Adipose tissue (tissue), 3 donors: ENCODE measurements around the gene NCOR1. TPM values are rescaled to one million over a fixed set of nuclear protein-coding genes. Genes with fewer than 3 reads are reported as not detected.
"Not testable (repeated sequence)": the region's sequence is repeated elsewhere in the genome, so short reads cannot be mapped to it uniquely, and the experiment has no call there.

Source experiments
- H3K27ac ChIP-seq: one replicate; pipeline ENCODE4 v1.5.1; 2013; ENCODE audit warnings: low read depth, low read length
- WGBS, 3 donors: extraction: QIAGEN DNeasy Blood & Tissue Kit; methylation state at CpG; one replicate each; pipeline ENCODE4 v1.1.7; 2013; 5-methylcytosine and 5-hydroxymethylcytosine counted together
- polyA plus RNA-seq, 3 donors: library from polyadenylated mRNA; stranded (reverse); fragments of 200-250 nt; gene quantifications; one replicate each; pipeline ENCODE4 v1.2.3, GENCODE V29; 2013
- donor health status: healthy with polysubstance abuse.
- donor health status: Bipolar disorder and iron deficiency.
- donor health status: healthy.

The NCOR1 gene
- polyA plus RNA-seq, 3 donors, result 21.1 to 35.0 (median 27.0) TPM

GRCh38 chr17:16181581-16181980 lies 33.8 kb downstream of the NCOR1 start:
- H3K27ac ChIP-seq, result no peak overlapping the region
- WGBS, 3 donors, result 94 to 98% (median 97%) methylated on average over 1 of the region's 1 CpG

DNA sequence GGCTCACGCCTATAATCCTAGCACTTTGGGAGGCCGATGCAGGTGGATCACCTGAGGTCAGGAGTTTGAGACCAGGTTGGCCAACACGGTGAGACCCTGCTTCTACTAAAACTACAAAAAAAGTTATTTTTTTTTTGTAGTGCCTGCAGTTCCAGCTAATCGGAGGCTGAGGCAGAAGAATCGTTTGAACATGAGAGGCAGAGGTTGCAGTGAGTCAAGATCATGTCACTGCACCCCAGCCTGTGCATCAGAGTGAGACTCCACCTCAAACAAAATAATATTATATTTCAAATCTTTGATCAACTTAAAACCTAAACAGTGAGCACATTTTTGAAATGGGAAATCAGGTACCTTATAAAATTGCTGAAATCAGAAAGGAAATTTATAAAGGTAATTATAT lies 36.5 kb downstream of the NCOR1 start:
- 93 to 98% (median 96%) methylated on average over 5 of the region's 5 CpGs for WGBS, 3 donors
- H3K27ac ChIP-seq, result no peak overlapping the region

DNA sequence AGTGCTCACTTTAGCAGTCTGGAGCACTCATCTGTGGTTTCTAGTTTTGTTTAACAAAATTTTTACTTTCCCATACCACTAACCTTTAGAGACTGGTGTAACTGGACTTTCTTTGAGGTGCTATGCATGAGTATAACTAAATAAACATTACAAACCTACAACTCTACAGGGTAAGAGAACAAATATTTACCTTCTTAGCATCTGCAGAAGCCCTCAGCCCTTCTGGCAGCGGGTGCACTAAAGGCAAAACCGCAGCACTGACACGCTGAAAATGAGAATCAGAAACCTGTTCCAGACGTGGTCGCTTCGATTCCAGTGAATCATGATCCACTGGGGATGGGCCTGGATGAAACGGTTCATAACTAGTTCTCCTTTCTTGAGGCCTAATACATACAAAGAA lies 43.7 kb downstream of the NCOR1 start:
- H3K27ac ChIP-seq, result no peak overlapping the region
- WGBS, 3 donors, result 46 to 92% (median 87%) methylated on average over 7 of the region's 7 CpGs

- H3K27ac ChIP-seq, result not testable (repeated sequence)
- WGBS, 3 donors, result 95 to 98% (median 97%) methylated on average over 4 of the region's 4 CpGs
Observed at GRCh38 chr17:16166766-16167165, 48.6 kb downstream of the NCOR1 start.

DNA sequence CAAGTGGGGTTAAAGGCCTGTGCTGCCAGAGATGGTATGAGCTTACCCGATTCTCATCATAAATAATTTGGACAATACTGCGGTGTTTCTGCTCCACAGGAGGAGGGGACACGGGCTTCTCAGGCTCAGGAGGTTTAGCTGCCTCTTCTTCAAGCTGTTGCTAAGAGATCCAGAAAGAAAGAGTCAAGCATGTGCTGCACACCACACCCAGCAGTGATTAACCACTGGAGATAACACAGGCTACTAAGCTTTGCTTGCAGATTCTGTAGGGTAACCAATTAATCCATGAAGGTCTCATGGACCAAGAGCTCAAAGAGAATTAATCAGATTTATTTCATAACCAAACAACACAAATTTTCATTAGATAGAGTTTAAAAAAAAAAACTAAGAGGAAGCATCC lies 56.6 kb downstream of the NCOR1 start:
- WGBS, 3 donors, result 73 to 76% (median 73%) methylated on average over 3 of the region's 3 CpGs
- H3K27ac ChIP-seq, result no peak overlapping the region

- H3K27ac ChIP-seq, result no peak overlapping the region
- 39 to 56% (median 40%) methylated on average over 2 of the region's 2 CpGs for WGBS, 3 donors
Observed at GRCh38 chr17:16155536-16155935, 59.8 kb downstream of the NCOR1 start.

DNA sequence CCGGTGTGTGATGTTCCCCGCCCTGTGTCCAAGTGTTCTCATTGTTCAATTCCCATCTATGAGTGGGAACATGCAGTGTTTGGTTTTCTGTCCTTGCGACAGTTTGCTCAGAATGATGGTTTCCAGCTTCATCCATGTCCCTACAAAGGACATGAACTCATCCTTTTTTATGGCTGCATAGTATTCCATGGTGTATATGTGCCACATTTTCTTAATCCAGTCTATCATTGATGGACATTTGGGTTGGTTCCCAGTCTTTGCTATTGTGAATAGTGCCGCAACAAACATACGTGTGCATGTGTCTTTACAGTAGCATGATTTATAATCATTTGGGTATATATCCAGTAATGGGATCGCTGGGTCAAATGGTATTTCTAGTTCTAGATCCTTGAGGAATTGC lies 63.0 kb downstream of the NCOR1 start:
- WGBS, 3 donors, result 81 to 91% (median 91%) methylated on average over 6 of the region's 6 CpGs
- not testable (repeated sequence) for H3K27ac ChIP-seq

DNA sequence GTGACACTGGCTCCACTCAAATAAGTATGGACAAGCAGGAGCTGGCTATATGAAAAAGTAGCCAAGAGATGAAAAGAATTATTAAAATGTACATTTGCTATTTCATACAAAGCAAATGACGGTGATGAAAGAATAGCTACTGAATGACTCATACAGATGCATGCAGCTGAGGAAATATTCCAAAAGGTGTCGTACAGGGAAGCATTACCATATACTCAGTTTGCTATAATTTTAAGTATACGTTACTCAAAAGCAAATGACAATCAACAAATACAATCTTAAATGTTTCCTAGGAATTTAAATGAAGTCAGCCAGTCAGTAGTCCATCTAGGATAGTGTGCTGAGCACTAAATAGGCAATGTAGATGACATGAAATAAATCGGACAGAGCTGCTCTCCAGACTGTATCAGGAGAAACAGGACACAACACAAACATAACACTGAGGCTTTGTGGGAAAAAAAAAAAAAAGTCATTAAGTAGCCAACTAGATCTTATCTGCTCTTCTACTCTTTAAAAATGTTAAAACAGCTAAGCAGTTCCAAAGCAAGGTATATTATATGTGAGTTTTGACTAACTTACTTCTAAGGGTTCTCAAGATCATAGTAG lies 65.0 kb downstream of the NCOR1 start:
- no peak overlapping the region for H3K27ac ChIP-seq
- 82 to 88% (median 83%) methylated on average over 4 of the region's 4 CpGs for WGBS, 3 donors

- 90 to 93% (median 93%) methylated on average over 2 of the region's 2 CpGs for WGBS, 3 donors
- no peak overlapping the region for H3K27ac ChIP-seq
Observed at GRCh38 chr17:16148596-16148995, 66.7 kb downstream of the NCOR1 start.

- WGBS, 3 donors, result 93 to 96% (median 94%) methylated on average over 33 to 40 of the region's 40 CpGs
- not testable (repeated sequence) for H3K27ac ChIP-seq
Observed at GRCh38 chr17:16145319-16145890, 69.9 kb downstream of the NCOR1 start.

GRCh38 chr17:16141685-16142084 lies 73.6 kb downstream of the NCOR1 start:
- no peak overlapping the region for H3K27ac ChIP-seq

DNA sequence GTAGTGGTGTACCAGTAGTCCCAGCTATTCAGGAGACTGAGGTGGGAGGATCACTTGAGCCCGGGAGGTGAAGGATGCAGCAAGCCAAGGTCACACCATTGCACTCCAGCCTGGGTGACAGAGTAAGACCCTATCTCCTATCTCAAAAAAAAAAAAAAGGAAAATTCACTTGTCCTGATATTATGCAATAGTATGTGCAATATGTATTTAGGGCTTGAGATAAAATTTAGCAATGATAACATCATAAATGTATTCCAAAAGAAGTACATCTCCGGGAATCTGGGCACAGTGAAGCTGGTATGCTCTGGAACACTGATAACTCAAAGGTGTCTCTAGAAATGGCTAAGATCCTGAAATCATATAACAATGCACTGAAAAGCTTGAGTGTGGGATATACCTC lies 74.5 kb downstream of the NCOR1 start:
- no peak overlapping the region for H3K27ac ChIP-seq

GRCh38 chr17:16135461-16135860 lies 79.9 kb downstream of the NCOR1 start:
- WGBS, 3 donors, result 92 to 93% (median 93%) methylated on average over 5 of the region's 5 CpGs
- H3K27ac ChIP-seq, result no peak overlapping the region

More for the DNA sequence above, 74.5 kb downstream of the NCOR1 start:
- WGBS, 3 donors, result 49 to 95% (median 91%) methylated on average over 2 of the region's 2 CpGs

GRCh38 chr17:16131593-16131992 lies 83.7 kb downstream of the NCOR1 start:
- no peak overlapping the region for H3K27ac ChIP-seq
- 85 to 96% (median 91%) methylated on average over 3 of the region's 3 CpGs for WGBS, 3 donors

GRCh38 chr17:16129441-16130205 lies 85.7 kb downstream of the NCOR1 start:
- 82 to 86% (median 83%) methylated on average over 6 of the region's 6 CpGs for WGBS, 3 donors
- no peak overlapping the region for H3K27ac ChIP-seq

- no peak overlapping the region for H3K27ac ChIP-seq
- WGBS, 3 donors, result 91 to 95% (median 92%) methylated on average over 3 of the region's 3 CpGs
Observed at GRCh38 chr17:16123531-16123930, 91.8 kb downstream of the NCOR1 start.

DNA sequence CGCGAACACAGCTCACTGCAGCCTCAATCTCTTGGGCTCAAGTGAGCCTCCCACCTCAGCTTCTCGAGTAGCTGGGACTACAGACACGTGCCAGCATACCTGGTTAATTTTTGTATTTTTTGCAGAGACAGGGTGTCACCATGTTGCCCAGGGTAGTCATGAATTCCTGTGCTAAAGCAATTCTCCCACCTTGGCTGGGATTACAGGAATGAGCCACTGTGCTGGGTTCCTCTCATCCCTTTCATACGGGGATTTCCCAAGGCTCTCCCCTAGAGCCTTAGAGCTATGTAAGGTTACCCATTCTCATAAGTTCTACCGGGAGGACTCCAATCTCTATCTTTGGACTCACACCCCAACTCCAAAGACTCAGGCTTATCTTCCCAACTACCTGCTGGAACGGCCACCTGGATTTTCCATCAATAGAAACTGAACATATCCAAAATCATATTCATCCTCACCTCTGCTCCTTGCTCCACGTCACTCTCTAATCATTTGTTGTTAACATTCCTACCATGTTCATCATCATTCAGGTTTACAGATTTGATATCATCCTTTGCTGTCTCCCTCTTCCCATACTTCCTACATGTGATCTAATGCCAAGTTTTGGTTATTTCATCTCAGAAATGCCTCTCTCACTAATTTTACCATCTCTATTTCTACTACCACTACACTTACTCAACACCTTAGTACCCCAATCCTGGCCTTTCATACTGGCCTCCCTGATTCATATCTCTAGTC lies 92.5 kb downstream of the NCOR1 start:
- 88 to 91% (median 90%) methylated on average over 8 of the region's 8 CpGs for WGBS, 3 donors
- H3K27ac ChIP-seq, result no peak overlapping the region

DNA sequence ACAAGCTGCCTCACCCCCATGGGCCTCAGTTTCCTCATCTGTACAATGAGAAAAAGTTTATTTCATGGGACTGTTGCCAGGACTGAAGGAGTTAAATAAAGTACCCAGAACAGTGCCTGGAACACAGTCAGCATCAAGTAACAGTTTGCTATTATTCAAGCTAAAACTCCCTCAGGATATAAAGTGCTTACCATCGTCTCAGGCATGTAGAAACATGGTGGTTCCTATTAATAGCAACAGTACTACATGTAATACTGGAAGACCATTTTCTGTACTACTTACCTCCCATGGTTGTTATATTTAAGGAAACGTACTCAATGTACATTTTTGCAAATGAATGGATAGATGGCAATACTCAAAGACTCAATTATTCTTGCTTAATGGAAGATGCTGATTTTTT lies 93.4 kb downstream of the NCOR1 start:
- 76 to 79% (median 78%) methylated on average over 2 of the region's 2 CpGs for WGBS, 3 donors
- no peak overlapping the region for H3K27ac ChIP-seq

DNA sequence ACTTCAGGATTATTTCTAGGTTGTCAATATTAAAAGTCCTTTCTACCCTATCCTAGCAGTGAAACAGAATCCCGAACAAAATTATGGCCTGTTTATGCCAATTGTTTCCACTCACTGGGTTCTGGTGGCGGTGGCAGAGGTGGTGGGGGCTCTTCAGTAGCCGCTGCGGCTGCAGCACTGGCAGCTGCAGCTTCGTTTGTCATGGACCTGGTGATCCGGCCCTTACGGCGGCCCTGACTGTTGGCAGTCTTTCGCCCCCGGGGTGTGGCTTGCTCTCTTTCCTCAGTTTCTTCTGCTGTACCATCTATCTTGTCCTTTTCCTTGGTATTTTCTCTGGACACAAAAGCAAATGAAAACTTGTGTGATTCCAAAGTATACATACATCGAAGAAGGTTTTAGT lies 94.4 kb downstream of the NCOR1 start:
- 92 to 97% (median 97%) methylated on average over 11 of the region's 11 CpGs for WGBS, 3 donors
- H3K27ac ChIP-seq, result no peak overlapping the region
